ENCODE data around the gene ERICH3. TPM values are rescaled to one million over a fixed set of nuclear protein-coding genes. Genes with fewer than 3 reads are reported as not detected.

ERICH3 gene
- total RNA-seq = not detected in 2 replicates

DNA sequence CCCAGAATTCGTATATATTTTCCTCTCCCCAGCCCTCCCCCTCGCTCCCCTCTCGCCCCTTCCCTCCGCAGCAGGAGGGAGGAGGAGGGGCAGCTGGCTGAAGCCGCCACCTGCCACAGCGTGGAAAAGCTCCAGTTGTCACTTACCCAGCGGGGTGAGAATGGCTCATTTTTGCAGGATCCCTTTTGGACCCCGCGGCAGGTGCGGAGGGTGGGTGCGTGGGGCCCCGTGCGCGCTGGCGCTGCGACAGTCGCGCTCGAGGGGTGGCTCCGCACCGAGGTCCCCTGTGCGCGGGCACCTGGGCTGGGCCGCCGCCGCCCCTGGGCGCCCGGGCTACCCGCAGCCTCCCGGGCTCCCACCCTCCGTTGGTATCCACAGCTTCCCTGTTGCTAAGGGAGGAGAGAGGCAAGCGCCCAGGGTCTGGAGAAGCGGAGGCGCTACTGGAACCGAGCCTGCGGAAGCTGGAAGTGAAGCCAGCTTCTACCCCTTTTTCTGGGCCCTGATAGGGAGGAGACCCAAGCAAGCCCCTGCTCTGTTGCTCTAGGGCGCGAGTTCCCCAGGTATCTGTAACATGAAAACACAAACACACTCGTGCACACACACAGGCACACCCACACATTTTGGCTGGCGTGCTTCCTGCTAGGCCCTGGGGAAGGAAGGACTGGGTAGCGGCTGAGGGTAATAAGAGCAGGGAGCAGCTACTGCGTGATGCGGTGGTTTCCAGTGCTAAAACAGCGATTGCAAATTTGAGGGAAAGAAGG lies at the start of gene ERICH3:
Gene ERICH3 (minus strand): TSS at position 442 of the 761 bp plus-strand sequence. CDS start 273 bp downstream, at position 169.

Other genes starting within 250 kb of the ERICH3 start
- not detected in 2 replicates for gene LRRC53, start 161.2 kb downstream of the ERICH3 start, total RNA-seq
- gene CRYZ, start 59.3 kb upstream of the ERICH3 start, total RNA-seq = 46.0 and 49.3 TPM in 2 replicates
- 25.7 and 26.1 TPM in 2 replicates for gene TYW3, start 59.4 kb upstream of the ERICH3 start, total RNA-seq

Data from thoracic aorta endothelial cell (primary cell).